Kidney tubule cell (primary cell): ENCODE results near the gene GABRR2.
A peak's percentile ranks its signal among the peaks of the same experiment; 100 is the strongest.
"Not testable (repeated sequence)": the region's sequence is repeated elsewhere in the genome, so short reads cannot be mapped to it uniquely, and the experiment has no call there.

Experiments
- DNase-seq: peaks from one replicate; pipeline ENCODE4 v3.0.0-alpha.2; 2018; ENCODE audit warnings: low spot score

The GABRR2 gene

DNA sequence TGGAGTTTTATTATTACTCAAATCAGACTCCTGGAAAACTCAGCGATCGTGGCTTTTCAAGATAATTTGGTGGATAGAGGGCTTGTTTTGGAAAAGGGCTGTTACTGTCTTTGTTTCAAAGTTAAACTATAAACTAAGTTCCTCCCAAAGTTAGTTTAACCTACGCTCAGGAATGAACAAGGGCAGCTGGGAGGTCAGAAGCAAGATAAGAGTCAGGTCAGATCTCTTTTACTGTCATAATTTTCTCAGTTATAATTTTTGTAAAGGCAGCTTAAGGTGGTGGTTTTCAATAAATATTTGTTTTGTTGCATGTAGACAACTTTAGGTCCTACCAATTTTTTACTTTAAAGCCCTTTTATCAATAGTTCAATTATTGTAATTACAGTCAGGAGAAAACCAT lies 9.2 kb upstream of the GABRR2 start:
- DNase-seq = no peak

DNA sequence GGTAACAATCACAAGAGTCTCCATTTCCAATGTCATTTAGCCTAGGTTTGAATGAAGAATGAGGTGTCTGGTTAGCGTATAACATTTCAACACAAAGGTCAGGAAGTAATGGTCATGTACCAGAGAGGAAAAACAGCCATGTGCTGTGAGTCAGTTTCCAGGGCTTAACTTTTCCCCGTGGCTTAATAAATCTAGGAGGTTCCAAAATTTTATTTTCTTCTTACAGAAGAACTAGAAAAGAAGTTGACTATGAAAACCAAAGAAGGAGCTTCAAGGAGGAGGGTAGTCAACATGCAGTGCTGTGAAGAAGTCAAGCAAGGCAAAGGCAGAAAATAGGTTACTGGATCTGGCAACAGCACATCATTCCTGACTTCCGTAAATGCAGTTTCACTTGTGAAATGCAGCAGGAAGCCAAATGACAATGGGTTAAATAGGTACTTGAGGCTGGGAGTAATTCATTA lies 8.4 kb upstream of the GABRR2 start:
- peak; percentile 58 for DNase-seq

DNA sequence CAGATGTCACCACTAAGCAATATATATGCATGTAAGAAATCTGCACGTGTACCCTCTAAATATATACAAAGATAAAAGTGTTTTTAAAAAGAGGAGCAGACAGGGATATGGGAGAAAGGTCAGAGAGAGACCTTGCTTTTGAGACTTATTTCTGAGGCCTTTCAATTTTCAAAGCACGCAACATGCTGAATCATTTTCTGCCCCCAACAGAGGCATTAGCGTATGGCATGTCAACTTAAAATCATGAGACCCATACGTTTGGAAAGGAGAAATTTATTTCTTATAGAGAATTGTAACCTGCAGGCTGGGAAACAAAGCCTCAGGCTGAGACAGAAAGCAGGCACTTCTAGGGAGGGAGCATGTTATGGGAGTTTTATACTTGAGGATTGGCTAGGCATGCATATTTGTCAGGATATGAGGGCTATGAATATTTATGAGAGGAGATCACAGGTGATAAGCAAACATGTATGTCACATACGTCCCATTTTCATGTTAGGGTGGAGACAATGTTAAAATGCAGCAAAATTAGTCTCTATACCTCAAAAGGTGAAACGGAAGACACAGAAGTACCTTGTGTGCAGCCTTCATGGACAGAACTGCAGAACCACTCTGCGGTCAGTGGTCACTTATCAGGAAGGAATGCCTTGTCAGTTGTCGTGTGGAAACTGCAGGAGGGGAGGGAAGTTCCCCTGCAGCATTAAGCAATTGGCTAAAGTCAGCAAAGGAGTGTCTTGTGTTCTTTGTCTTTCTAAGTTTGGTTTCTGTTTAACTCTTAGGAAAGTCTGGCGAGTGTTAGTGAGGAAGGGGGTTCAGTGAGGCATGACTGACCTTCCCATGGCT lies 6.3 kb upstream of the GABRR2 start:
- peak; percentile 92 for DNase-seq

DNA sequence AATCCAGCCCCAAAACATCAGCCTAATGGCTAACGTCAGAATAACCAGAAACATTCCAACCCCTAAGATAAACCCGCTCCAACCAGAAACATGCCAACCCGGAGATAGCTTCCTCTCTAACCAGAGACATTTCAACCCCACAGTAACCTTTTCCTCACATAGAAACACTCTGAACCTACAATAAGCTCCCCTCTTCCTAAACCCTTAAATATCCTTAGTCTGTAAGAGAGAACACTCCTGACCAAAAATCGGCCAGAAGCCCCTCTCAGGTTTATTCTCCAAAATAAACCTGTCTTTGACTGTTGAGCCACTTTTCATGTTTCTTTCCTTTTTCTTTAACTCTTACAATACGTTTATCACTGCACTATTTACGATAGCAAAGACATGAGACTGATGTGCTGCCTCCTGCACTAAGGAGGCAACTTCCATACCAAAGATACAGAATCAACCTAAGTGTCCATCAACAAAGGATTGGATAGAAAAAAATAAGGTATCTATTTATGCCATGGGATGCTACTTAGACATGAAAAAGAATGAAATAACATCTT lies 5.0 kb upstream of the GABRR2 start:
- DNase-seq = no peak

DNA sequence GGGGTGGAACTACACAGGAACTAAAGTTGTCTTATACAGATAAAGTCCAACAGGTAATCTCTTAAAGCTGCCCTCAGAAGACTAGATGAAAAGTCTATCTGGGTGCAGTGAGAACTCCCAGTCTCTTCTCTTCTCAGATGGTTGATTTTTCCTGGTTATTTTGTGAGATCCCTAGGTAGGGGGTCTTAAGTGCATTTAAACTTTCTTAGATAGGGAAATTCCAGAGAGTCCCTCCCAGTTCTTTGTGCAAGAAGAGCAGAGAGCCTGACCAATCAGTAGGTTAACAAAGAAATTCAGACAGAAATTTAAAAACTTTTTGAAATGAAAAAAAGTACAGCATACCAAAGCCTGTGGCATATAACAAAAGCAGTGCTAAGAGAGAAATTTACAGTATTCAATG lies 2.0 kb upstream of the GABRR2 start:
- DNase-seq = no peak

DNA sequence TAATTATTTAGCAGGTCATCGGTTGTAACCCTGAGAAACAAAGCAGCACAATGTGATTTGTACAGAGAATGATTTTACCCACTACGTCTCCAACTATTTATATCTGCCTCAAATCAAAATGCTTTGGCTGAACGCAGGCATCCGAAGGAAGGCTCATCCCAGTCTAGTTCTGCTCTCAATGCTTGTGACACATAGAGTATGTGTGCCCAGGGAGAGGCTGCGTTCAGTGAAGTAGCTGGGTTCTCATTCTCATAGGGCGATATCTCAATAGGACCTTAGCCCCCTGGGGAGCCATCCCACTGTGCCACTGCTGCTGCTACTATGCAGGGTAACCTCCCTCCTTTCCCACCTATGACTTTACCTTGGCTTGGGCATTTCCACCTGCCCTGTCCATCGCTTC lies 407 bp downstream of the GABRR2 start:
- no peak for DNase-seq

DNA sequence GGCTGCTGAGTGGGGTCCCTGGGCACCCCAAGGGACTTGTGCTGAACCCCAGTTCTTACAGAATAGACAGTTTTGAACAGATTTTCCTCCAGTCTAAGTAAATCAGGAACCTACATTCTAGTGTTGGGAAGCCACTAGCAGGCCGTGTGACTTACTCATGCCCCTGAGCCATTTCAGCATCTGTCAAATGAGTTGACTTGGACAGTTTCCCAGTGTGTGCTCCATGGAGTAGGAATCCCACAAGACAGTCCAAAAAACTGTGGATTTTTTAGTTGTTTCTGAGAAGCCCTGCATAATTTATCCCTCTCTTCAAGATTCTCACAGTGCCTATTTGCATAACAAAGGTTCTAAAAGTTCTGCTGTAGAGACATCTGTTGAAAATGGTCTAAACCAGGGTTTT lies 2.1 kb downstream of the GABRR2 start:
- peak; percentile 51 for DNase-seq

DNA sequence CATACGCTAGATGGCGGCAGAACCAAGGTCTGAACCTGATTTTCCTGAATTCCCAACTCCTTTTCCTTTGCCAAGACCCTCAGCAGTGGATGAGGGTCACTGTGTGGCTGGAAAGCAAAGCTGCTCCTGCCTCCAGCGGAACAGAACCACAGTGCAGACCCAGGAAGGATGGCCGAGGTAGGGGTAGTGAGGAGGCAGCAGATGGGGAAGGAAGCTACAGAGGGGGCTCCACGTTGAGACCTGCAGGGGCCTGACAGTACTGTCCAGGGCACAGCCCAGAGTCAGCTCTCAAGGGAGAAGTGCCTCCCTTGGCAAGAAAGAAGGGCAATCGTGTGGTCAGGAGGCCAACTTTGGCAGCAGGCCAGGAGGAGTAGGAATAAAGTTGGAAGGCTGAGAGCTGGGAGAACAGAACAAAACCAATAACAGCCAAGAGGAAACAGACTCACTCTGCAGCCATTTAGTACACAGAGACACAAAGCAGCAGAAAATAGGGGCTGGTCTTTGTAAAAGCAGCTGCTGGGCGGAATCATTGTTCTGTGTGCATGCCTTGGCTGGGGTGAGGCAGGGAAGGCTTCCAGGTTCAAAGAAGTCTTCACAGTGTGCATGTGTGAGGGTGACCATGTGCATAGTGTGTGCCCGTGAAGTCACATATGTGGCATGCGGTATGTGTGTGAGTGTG lies 3.1 kb downstream of the GABRR2 start:
- DNase-seq = peak; percentile 70

DNA sequence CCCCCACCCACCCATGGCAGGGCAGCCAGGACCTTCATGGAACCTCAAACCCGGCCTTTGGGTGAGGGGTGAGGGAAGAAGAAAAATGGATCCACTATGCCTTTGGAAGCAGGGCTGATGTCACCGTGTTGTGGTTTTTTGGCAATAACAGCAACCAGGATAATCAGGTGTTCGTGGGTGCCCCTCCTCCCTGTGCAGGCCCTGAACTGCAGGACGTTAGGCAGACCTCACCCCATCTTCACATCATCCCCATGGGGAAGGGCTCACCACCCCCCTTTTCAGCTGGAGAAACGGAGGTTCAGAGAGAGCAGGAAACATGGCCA lies 3.6 kb downstream of the GABRR2 start:
- DNase-seq = peak; percentile 19

DNA sequence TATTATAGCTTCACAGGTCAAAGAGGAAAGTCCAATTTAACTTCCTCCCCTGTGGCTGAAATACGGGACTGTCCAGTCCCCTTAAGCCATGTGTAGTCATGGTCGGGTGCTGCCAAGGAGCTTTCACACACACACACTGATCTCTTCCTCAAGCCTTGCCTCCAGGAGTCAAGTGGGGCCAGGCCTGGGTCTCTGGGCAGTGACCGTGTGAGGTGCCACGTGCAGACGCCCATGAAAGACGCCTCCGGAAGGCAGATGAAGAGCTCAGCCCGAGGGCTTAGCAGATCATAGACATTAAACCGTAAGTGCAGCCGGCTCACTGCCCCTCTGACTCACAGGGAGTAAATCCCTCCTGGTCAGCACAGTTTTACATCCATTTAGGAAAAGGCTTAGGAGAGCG lies 4.2 kb downstream of the GABRR2 start:
- DNase-seq = peak; percentile 82

DNA sequence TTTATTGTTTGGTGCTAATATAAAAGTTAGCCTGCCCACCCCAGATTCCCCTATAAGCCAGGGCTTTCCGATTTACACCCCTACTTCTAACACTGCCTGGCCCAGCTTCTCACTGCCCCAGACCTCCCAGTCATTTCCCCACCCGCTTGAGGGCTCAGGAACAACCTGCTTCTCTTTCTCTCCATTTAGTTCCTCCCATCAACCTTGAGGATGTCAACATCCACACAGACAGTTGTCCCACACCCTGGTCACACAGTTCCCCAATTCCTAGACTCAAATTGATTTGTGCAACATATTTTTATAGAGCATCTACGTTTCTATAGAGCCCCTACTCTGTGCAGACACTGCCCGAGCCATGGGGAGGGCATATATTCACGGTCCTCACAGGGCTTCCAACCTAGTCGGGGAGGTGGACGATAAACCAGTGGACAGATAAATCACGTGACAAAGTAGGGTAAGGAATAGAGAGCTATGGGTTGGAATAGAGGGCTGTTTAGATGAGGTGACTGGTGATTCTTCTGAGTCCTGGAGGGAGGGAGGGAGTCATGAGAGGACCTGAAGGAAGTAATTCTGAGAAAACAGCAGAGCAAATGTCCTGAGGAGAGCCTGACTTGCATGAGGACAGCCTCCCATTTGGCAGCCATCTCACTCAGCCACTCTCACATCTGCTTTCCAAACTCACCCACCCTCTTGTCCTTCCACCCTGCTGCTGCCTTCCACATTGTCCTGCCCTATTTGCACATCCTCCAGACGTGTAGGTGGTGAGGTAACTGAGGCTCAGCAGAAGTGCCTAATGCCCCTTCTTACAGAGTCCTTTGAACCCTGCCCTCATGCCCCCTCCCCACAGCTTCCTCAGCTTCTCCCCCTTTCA lies 6.3 kb downstream of the GABRR2 start:
- DNase-seq = no peak

DNA sequence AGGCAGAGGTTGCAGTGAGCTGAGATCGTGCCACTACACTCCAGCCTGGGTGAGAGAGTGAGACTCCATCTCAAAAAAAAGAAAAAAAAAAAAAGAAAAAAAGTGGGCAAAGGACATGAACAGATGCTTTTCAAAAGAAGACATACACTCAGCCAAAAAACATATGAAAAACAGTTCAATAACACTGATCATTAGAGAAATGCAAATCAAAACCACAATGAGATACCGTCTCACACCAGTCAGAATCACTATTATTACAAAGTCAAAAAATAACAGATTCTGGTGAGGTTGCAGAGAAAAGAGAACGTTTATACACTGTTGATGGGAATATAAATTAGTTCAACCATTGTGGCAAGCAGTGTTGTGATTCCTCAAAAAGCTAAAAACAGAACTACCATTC lies 10.6 kb downstream of the GABRR2 start:
- not testable (repeated sequence) for DNase-seq

DNA sequence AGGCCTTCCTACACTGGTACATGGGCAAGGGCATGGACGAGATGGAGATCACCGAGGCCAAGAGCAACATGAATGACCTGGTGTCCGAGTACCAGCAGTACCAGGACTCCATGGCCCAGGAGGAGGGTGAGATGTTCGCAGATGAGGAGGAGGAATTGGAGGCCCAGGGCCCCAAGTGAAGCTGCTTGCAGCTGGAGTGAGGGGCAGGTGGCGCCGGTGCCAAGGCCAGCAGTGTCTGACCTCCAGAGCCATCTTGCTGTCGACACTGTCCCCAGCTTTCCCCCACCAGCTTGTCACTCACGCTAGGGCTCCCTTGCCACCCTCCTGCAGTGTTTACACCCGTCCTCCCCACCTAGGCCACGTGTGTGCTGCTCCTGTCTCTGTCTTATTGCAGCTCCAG lies 12.2 kb downstream of the GABRR2 start:
- DNase-seq = no peak

DNA sequence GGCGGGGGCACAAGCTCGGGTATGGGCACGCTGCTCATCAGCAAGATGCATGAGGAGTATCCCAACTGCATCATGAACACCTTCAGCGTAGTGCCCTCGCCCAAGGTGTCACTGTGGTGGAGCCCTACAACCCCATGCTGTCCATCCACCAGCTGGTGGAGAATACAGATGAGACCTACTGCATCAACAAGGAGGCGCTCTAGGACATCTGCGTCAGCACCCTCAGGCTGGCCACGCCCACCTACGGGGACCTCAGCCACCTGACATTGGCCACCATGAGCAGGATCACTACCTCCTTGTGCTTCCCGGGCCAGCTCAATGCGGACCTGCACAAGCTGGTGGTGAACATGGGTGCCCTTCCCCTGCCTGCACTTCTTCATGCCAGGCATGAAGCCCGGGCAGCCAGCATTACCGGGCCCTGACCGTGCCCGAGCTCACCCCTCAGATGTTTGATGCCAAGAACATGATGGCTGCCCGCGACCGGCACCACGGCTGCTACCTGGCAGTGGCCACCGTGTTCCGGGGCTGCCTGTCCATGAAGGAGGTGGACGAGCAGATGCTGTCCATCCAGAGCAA lies 12.8 kb downstream of the GABRR2 start:
- no peak for DNase-seq

DNA sequence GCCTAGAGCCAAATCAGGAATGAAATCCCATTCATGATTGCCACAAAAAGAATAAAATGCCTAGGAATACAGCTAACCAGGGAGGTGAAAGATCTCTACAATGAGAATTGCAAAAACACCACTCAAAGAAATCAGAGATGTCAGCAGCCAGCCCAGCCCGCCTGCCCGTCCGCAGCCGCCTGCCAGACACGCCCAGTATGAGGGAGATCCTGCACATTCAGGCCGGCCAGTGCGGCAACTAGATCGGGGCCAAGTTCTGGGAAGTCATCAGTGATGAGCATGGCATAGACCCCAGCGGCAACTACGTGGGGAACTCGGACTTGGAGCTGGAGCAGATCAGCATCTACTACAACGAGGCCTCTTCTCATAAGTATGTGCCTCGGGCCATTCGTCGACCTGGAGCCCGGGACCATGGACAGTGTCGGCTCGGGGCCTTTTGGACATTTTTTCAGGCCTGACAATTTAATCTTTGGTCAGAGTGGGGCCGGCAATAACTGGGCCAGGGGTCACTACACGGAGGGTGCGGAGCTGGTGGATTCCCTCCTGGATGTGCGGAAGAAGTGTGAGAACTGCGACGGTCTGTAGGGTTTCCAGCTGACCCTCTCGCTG lies 13.4 kb downstream of the GABRR2 start:
- DNase-seq = no peak

DNA sequence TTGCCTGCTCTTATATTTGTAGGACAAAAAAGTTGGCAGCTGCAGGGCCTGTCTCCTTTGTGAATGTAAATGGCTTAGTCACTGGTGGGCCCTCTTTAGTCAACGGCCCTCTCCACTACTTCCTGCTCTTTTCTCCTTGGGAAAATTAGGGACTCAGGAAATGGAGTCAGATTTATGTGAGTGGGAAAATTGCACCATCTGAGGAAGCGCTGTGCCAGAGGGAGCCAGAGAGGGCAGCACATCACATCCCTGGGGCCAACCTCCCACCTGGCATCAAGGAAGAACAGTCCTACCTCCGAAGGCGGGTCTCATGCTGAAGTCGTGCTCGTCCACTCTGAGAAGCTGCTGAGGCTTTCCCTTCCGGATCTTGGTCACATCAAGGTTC lies 15.6 kb downstream of the GABRR2 start:
- peak; percentile 80 for DNase-seq

DNA sequence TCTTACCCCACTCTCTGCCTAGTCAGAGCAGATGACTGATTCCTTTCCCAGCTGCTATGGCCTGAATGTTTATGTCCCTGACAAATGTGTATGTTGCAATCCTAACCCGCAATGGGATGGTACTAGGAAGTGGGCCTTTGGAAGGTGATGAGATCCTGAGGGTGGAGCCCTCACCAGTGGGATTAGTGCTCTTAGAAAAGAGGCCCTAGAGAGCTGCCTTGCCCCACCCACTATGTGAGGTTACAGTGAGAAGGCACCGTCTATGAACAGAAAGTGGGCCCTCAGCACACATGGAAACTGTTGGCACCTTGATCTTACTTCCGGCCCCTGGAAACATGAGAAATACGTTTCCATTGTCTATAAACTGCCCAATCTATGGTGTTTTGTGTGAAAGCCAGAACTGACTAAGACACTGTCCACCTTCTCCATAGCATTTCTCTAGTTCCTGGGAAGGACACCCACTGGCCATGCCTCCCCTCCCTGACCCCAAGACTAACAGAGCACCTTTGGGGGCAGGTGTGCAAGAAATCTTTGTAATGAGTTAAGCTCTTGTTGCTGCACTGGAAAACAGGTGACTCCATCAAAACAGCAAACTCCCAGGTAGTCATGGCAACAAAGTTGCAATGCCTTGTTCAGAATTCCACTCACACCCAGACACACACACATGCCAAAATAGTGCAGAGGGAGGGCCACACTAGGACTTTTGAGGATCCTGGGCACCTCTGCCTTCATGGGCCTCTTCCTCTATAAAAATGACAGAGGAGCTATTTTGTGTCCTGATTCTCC lies 16.2 kb downstream of the GABRR2 start:
- DNase-seq = peak; percentile 82

DNA sequence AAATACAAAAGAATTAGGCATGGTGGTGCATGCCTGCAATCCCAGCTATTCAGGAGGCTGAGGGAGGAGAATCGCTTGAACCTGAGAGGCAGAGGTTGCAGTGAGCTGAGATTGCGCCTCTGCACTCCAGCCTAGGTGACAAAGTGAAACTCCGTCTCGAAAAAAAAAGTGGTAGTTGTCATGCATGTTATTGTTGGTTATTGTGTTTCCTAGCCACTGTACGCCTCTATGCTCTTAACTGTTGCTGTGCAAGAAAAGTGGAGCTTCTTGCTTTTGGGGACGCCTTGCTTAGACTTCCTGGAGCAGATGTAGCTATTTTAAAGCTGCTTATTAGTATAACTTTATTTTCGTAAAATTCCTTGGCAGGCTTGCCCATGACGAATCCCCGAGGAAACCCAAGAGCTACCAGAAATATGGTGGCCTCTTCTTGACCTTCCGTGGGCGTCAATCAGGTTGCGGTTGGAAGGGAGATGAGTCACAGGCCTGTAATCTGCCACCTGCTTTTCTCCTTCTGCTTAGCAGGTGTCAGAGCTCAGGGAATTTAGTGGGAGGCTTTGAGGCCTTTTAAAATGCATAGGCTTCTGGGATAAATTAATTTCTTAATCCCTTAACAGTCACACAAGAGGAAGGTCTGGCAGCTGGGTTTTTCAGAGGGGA lies 17.3 kb downstream of the GABRR2 start:
- DNase-seq = peak; percentile 98

DNA sequence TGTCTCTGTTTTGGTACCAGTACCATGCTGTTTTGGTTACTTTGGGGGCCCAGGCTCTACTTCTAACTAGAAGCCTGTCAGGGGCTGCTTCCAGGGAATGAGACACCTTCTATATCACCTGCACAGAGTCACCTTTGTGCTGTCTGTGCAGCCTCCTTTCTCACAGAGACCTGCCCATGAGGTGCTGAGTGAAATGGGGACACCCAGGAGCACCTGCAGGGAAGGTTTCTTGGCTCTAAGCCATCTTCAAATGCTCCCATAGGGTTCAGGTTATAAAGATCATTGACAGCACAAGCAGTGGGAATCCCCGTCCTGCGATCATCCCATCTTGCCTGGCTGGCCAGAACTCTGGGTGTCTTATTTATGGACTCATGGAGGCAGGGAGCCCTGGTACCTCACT lies 19.1 kb downstream of the GABRR2 start:
- no peak for DNase-seq

DNA sequence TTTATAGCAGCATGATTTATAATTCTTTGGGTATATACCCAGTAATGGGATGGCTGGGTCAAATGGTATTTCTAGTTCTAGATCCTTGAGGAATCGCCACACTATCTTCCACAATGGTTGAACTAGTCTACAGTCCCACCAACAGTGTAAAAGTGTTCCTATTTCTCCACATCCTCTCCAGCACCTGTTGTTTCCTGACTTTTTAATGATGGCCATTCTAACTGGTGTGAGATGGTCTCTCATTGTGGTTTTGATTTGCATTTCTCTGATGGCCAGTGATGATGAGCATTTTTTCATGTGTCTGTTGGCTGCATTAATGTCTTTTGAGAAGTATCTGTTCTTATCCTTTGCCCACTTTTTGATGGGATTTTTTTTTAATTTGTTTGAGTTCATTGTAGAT lies 20.0 kb downstream of the GABRR2 start:
- DNase-seq = not testable (repeated sequence)
